IPS-18c (cell line): ENCODE data around the gene EGFLAM.

ENCODE experiments used
- H3K4me3 ChIP-seq: 2 replicates; pipeline ENCODE4 v1.7.0; 2013; ENCODE audit warnings: low read depth, mild to moderate bottlenecking, low read length, moderate library complexity; ENCODE audit not compliant: insufficient read depth
- H3K9me3 ChIP-seq: one replicate; pipeline ENCODE4 v1.6.1; 2013; ENCODE audit warnings: mild to moderate bottlenecking, low read length, moderate library complexity; ENCODE audit not compliant: control insufficient read depth, insufficient read depth

The EGFLAM gene

DNA sequence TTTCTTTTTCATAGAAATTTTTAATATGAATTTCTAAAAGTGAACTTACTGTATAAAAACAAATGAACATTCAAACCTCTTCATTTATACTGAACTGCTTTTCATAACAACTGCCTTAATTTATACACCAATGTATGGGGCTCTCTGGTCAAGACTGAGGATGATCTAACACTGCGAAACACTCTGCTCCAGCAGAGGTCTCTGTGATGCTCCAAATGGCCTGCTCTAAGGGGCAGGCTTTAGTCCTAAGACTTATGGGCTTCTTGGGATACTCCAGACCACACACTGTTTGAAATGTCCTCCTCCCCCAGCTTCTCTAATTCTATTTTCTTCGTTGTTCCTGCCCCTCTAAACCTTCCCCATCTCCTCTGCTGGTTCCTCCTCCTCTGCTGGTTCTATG, 239.6 kb downstream of the EGFLAM start:
- no peak overlapping the region for H3K4me3 ChIP-seq
- H3K9me3 ChIP-seq: no peaks in the 10 kb centered on the region

GRCh38 chr5:38500573-38501260, 242.4 kb downstream of the EGFLAM start:
- no peak overlapping the region for H3K4me3 ChIP-seq

DNA sequence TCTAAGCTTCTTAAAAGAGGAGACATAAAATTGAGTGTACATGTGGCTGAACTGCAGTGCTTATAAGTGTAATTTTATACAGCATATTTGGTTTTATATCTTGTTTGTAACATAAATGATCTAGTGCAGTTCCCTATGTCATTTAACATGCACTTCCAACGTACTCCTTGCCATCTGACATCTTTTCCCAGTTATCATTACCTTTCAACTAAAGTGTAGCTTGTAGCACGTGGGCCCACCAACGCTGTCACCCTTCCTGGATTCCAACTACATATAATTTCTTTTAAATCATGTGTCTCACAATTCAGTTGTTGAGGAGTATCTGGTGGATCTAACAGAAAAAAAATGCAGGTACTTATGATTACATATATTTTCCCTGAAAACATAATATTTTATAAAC, 247.9 kb downstream of the EGFLAM start:
- Histone ChIP-seq H3K4me3 (no peak overlapping the region), H3K9me3 (no peaks in the 10 kb centered on the region)

More at GRCh38 chr5:38500573-38501260, 242.4 kb downstream of the EGFLAM start:
- H3K9me3 ChIP-seq: no peaks in the 10 kb centered on the region

DNA sequence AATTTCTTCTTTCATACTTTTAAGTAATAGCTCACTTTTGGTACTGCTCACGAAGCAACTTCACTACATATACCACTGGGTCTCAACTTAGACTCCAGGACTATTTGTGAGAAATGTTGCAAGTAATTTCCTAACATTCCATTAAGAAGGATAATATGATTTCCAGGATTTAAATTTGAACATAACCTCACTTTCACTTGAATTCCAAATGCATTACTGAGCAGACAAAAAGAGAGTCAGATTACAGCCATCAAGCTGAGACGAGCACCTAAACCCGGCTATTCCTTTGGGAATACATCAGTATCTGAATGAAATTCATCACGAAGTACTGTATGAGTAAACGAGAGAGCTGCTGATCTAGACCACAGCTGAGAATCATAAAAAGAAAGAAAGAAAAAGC, 250.8 kb downstream of the EGFLAM start:
- no peak overlapping the region for H3K4me3 ChIP-seq
- no peaks in the 10 kb centered on the region for H3K9me3 ChIP-seq
